ENCODE measurements around the gene CBFA2T3. TPM values are rescaled to one million over a fixed set of nuclear protein-coding genes. Genes with fewer than 3 reads are reported as not detected.

The CBFA2T3 gene
- total RNA-seq, 4 donors from 2014 or later: 1.4 to 5.8 (median 1.5) TPM

GRCh38 chr16:88983165-88983564, 6.2 kb upstream of the CBFA2T3 start:
- Histone ChIP-seq H3K27me3 (peaks cover 73% of the 10 kb centered on the region), H3K4me3 (no peak overlapping the region), H3K27ac (no peak overlapping the region), H3K4me1 (no peaks in the 10 kb centered on the region), H3K36me3 (no peaks in the 10 kb centered on the region), H3K9me3 (no peaks in the 10 kb centered on the region)
- no peak for TF ChIP-seq POLR2AphosphoS5 (IDR thresholded peaks at IDR 0.05)
- no peak for TF ChIP-seq EP300 (IDR thresholded peaks at IDR 0.05)
- no peak for TF ChIP-seq POLR2A (IDR thresholded peaks at IDR 0.05)
- no peak for TF ChIP-seq CTCF (IDR thresholded peaks at IDR 0.05)
- WGBS, 2 donors (ENCODE audit: low coverage in 1 of 2): no CpG with 5 or more reads among the region's 11 CpGs
- ATAC-seq: no peak

- TF ChIP-seq POLR2A (IDR thresholded peaks at IDR 0.05): no peak
- TF ChIP-seq CTCF (IDR thresholded peaks at IDR 0.05): no peak
- TF ChIP-seq EP300 (IDR thresholded peaks at IDR 0.05): no peak
- no peak for TF ChIP-seq POLR2AphosphoS5 (IDR thresholded peaks at IDR 0.05)
- Histone ChIP-seq H3K27me3 (peaks cover 80% of the 10 kb centered on the region), H3K27ac (no peak overlapping the region), H3K36me3 (no peaks in the 10 kb centered on the region), H3K4me3 (no peak overlapping the region), H3K9me3 (no peaks in the 10 kb centered on the region), H3K4me1 (peaks cover 0 to 3% (median 0%) of the 10 kb centered on the region in 3 donors)
- no peak for ATAC-seq
- 65 to 83% methylated on average over 1 to 4 of the region's 25 CpGs for WGBS, 2 donors (ENCODE audit: low coverage in 1 of 2)
Observed at GRCh38 chr16:88982286-88983084, 5.5 kb upstream of the CBFA2T3 start.

GRCh38 chr16:88979353-88980015, 2.5 kb upstream of the CBFA2T3 start:
- 88 to 100% methylated on average over 1 of the region's 3 CpGs for WGBS, 2 donors (ENCODE audit: low coverage in 1 of 2)
- no peak for TF ChIP-seq CTCF (IDR thresholded peaks at IDR 0.05)
- TF ChIP-seq POLR2AphosphoS5 (IDR thresholded peaks at IDR 0.05): no peak
- no peak for TF ChIP-seq POLR2A (IDR thresholded peaks at IDR 0.05)
- TF ChIP-seq EP300 (IDR thresholded peaks at IDR 0.05): no peak
- no peak overlapping the region for H3K4me3 ChIP-seq
- H3K4me1 ChIP-seq: peaks cover 0 to 17% (median 8%) of the 10 kb centered on the region in 3 donors
- no peak overlapping the region for H3K27ac ChIP-seq
- no peaks in the 10 kb centered on the region for H3K36me3 ChIP-seq
- no peak for ATAC-seq
- peaks cover 87% of the 10 kb centered on the region for H3K27me3 ChIP-seq
- H3K9me3 ChIP-seq: no peaks in the 10 kb centered on the region

- WGBS, 2 donors (ENCODE audit: low coverage in 1 of 2): 40% methylated on average over 1 of the region's 21 CpGs; no CpG with 5 or more reads in 1 of the 2 donors
- H3K4me3 ChIP-seq: no peak overlapping the region
- no peaks in the 10 kb centered on the region for H3K9me3 ChIP-seq
- no peak overlapping the region for H3K27ac ChIP-seq
- no peak for ATAC-seq
- TF ChIP-seq POLR2A (IDR thresholded peaks at IDR 0.05) (no peak), CTCF (IDR thresholded peaks at IDR 0.05) (no peak), EP300 (IDR thresholded peaks at IDR 0.05) (no peak), POLR2AphosphoS5 (IDR thresholded peaks at IDR 0.05) (no peak)
- no peaks in the 10 kb centered on the region for H3K36me3 ChIP-seq
- peaks cover 0 to 17% (median 8%) of the 10 kb centered on the region in 3 donors for H3K4me1 ChIP-seq
- H3K27me3 ChIP-seq: peaks cover 87% of the 10 kb centered on the region
Observed at GRCh38 chr16:88978608-88979346, 1.8 kb upstream of the CBFA2T3 start.

All from gastroesophageal sphincter (tissue), 4 donors.